Activated CD4-positive, CD25-positive, alpha-beta regulatory T cell (primary cell): ENCODE data around the gene IDH3G.

ENCODE experiments used
- DNase-seq, 4 experiments: peaks; one replicate each; lab custom pipeline; 2025; lab: John Stamatoyannopoulos, UW

The IDH3G gene

DNA sequence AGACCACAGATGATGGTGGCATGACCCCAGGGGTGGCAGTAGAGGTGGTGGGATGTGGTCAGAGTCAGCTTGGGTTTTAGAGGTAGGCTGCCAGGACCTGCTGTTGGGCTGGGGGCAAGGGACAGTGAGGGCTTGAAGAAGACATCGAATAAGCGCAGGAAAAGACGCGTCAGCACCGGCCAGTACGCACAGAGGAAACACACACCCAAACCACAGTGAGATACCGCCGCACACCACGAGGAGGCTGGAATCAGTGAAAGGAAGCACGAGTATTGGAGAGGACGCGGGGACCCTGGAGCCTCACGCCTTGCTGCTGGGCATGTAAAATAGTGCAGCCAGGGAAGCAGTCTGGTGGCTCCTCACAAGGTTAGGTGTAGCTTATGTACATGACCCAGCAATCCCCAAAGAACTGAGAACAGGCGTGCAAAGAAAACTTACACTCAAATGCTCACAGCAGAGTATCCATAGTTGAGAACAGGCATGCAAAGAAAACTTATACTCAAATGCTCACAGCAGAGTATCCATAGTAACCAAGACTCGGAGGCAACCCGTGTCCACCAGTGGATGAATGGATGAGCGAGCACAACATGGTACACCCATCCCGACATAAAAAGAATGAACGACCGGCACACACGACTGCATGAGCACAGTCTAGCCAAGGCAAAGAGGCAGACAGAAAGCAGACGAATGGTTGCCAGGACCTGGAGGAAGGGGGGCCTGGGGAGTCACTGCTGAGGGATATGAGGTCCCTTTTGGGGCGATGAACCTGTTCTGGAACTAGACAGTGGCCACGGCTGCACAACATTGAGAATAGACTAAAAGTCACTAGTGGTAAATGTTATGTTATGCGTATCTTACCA, 22.9 kb upstream of the IDH3G start:
- no peak for DNase-seq

DNA sequence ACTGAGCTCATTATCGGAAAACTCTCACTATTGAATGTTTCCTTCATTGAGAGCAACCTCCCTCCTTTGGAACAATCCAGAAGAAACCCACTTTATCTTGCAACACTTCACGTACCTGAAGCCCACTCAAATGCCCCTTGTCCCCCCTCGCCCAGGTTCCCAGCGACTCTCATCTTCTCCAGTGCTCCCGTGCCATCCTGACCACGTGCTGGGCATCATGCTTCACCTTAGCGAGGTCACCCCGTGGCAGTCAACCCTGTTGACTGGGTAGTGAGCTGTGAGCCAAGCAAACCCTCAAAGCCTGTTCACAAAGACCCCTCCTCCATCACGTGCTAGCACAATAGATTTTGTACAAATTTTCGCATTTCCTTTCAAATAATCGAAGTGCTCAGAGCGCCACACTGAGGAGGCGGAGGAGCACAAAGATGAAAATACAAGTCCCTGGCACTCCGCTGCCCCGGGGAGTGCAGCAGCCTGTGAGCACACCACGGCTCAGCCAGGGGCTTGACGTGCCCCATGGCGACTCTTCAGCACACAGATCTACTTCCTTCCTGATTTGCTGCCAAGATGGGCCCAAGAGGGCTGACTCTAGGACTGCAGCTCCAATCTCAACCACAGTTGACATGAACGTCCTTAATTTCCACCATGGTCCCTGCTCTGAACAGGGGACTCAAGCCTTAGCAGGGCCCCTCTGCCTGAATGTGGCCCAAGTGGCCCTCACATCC, 20.6 kb upstream of the IDH3G start:
- no peak for DNase-seq

DNA sequence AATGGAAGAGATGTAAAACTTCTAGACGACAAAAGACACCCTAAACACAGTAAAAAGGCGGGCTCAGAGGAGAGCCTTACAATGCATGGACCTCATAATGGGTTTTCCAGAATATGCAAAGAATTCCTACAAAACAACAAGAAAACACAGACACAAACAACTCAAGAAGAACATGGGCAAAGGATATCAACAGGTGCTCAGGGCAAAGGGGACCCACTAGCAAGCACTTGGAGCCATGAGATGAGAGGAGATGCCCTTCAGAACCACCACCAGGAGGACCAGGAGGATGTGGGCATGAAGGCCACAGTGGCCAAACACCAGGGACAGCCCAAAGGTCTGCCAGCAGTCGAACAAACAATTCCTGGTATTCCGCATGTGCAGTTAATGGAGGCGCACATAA, 19.0 kb upstream of the IDH3G start:
- no peak for DNase-seq

DNA sequence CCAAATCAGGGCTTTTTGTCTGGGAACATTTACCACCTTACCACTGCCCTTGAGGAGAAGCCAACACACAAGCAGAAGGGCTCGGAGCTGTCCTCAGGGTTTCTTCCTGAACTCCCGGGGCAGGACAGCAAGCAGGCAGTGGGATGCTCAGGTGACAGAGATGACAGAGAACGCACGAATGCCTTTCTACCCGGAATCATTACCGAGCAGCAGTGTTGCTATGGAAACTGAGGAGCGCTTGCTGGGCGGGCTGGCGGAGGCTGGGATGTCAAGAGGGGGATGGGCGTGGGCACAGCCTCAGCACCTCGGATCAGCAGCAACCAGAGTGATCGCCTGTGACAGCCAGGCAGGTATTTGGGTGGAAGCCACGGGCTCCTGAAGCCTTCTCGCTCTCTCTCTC, 18.0 kb upstream of the IDH3G start:
- no peak for DNase-seq

GRCh38 chrX:153807976-153808375, 13.8 kb upstream of the IDH3G start:
- DNase-seq, result no peak

GRCh38 chrX:153806999-153807575, 12.9 kb upstream of the IDH3G start:
- no peak for DNase-seq

GRCh38 chrX:153805436-153805835, 11.3 kb upstream of the IDH3G start:
- DNase-seq, result no peak

- DNase-seq, result no peak
Observed at GRCh38 chrX:153804621-153805020, 10.4 kb upstream of the IDH3G start.

GRCh38 chrX:153804100-153804595, 10.0 kb upstream of the IDH3G start:
- no peak for DNase-seq

DNA sequence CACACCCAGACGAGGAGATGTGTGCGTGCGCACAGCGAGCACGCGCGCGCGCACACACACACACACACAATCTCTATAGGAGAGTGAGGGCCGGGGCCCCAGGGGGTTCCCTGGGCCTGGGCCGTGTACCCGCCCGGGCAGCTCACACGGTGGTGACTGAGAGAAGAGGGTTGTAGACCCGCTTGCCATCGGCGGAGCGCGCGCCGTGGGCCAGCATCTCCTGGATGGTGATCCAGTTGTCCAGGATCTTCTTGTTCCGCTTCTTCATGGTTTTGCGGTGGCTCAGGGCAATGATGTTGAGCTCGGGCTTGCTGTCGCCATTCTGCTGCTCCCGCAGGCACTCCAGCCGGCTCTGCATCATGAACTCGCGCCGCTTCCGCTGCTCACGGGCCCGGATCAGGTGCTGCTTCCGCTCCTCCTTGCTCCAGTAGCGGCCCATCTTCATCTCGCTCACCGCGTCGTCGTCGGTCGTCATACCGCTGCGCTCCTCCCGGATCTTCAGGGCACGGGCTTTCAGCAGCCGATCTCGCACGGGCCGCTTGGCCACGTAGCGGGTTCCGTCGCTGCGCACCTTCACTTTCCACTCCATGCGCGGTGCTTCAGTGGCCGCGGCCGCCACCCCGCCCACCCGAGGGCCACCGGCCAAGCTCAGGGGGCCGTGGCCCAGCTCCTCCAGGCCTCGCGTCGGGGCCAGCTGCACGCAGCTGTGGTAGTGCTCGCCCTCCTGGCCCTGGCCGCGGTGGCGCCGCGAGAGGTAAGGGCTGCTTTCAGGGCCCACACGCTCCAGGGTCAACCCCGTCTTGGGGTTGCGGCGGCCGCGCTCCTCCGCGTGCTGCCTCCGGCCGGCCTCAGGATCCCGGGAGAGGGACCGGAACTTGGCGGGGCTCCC, 9.3 kb upstream of the IDH3G start:
- DNase-seq, result no peak

DNA sequence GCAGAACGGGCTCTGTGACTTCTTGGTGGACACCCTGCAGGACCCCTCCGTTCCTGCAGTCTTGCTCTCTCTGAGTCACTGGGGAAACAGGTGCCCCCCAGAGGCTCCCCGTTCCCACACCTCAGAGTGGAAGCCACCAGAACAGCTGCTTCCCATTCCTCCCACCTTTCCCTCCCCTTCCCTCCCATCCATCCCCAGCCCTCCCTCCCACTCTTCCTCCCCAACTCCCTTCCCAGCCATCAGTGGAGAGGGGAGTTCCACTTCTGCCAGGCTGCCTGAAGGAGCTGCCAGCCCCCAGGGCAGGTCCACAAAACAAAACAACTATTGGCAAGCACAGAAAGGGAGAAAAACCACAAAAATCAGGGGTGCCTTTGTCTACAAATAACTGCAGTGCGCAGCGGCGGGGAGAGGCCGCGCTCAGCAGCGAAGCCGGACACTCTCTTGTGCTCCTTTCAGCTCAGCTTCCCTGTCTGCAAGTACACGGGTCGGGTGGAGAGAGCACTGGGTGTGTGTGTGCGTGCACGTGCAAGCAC, 8.4 kb upstream of the IDH3G start:
- no peak for DNase-seq

- DNase-seq, result no peak
Observed at GRCh38 chrX:153801669-153802068, 7.5 kb upstream of the IDH3G start.

GRCh38 chrX:153800746-153801145, 6.6 kb upstream of the IDH3G start:
- DNase-seq, result no peak

- DNase-seq, result no peak
Observed at GRCh38 chrX:153800177-153800722, 6.1 kb upstream of the IDH3G start.

- DNase-seq, result no peak
Observed at GRCh38 chrX:153799326-153799725, 5.2 kb upstream of the IDH3G start.

- DNase-seq, result no peak
Observed at GRCh38 chrX:153797415-153798015, 3.3 kb upstream of the IDH3G start.

DNA sequence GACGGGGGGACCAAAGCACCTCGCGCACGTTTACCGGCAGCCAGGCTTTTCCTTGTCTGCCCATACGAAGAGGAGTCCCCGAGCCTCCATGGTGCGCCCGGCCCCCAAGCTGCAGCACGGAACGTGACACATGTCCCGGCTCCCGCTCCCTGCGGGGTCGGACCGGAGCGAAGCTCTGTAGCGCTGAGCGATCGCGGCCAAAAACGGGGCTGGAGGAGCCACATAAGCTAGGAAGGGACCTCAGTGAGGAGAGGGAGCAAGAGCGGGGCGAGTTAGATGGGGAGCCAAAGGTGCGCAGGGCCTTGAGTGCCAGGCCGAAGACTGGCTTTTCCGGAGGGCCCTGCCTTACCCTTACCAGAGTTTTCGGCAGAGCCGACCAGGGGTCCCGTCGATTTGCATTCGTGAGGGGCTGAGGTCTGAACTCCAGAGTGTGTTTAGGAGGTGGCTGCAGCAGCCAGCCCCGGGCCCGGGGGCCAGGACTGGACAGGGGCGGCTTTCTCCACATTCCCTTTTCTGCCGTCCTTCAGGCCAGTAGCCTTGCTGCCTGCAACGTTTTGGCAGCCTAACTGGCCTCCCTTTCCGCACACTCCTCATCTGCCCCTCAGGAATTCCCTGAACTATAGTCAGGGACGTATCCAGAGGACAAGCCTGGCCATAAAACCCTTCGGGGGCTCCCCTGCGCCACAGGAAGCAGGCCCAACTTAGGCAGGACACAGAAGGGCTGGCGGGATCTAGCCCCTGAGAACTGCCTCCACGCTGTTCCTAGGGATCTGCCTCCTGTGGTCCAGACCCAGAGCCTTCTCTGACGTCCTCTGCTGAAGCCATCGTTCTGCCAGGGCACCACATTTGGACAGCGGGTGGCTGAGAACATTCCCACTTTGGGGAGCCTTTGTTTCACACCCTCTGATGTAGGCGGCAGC, 982 bp upstream of the IDH3G start:
- no peak for DNase-seq

- no peak for DNase-seq
Observed at GRCh38 chrX:153793291-153793690, 884 bp downstream of the IDH3G start.

DNA sequence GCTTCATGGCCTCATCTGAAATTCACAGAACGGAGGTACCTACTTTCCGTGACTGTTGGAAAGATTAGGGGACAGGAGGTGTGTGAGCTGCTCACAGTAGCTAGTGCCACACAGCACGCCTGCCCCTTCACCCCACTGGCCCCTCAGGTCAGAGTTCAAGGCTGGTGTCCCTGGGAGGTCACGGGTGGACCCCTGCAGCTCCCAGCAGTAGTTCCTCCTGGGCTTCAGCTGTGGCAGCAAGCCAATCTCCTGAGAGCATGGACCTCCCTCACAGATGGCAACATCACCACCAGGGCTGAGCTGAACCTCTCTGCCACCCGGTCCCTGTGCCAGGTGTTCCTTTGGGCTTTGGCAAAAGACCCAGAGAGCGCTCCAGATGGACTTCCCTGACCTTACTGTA, 1.8 kb downstream of the IDH3G start:
- no peak for DNase-seq
